Measurements from ENCODE around the gene MNAT1.

Gene MNAT1

DNA sequence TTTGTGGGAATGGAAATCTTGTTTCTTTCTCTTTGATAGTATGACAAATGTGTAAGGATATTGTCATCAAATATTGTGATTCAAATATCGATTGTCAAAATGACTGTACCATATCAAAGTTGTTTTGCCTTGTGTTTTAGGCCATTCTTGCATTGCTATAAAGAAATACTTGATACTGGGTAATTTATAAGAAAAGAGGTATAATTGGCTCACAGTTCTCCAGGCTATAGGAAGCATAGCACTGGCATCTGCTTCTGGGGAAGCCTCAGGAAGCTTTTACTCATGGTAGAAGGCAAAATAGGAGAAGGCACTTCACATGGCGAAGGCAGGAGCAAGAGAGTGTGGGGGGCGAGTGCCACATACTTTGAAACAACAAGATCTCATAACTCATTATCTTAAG lies 238.5 kb downstream of the MNAT1 start:
- no peak for DNase-seq

DNA sequence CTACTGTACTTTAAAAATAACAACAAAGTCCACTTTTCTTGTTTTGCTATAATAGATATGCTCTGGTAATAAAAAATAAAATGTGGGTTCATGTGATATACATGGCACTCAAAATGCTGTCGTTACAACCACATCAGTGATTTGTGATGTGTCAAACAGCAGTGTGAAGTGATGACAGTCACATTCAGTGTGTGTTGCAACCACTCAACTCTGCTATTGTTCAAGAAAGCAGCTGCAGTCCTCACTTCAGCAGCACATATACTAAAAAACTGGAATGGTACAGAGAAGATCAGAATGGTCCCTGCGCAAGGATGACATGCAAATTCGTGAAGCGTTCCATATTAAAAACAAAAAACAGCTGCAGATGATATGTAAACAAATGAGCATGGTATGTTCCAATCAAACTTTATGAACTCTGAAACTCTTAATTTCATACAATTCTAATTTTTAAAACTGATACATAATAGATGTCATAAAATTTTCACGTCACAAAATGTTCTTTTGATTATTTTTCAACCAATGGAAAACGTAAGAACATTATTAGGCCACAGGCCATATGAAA lies 239.6 kb downstream of the MNAT1 start:
- no peak for DNase-seq

DNA sequence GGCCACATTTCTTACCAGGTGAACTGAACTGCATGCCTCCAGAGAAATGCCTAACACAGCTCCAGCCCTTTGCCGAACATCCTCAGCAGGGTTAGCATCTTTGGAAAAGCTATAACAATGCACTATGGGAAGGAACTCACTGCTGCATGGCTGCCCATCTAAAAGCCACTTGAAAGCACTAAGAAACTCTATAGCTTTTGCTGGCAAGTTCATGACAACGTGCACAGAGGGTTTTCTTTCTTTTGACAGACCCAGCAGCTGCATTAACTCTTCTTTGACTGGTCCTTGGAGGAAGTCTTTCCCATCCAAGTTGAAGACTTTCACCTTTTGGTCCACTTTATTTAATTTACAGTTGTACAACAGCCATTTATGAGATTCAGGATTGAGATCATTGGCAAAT lies 241.0 kb downstream of the MNAT1 start:
- DNase-seq = no peak

DNA sequence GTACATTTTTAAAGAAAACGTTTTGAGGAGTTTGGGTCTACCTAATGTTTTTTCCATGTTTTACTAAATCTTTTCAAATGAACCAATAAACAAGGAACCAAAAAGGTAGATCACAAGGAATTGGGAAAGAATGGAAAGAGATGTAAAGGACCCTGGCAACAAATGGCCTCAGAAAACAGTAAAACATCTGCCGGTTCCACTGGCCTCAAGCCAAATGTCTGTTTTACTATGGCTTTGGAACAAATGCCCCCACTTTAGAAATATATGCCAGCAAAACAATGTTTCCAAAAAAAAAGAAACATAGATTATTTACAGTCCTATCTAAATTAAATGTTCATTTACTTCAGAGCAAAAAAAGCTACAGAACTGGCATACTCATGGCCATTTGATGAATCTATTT lies 243.3 kb downstream of the MNAT1 start:
- no peak for DNase-seq

DNA sequence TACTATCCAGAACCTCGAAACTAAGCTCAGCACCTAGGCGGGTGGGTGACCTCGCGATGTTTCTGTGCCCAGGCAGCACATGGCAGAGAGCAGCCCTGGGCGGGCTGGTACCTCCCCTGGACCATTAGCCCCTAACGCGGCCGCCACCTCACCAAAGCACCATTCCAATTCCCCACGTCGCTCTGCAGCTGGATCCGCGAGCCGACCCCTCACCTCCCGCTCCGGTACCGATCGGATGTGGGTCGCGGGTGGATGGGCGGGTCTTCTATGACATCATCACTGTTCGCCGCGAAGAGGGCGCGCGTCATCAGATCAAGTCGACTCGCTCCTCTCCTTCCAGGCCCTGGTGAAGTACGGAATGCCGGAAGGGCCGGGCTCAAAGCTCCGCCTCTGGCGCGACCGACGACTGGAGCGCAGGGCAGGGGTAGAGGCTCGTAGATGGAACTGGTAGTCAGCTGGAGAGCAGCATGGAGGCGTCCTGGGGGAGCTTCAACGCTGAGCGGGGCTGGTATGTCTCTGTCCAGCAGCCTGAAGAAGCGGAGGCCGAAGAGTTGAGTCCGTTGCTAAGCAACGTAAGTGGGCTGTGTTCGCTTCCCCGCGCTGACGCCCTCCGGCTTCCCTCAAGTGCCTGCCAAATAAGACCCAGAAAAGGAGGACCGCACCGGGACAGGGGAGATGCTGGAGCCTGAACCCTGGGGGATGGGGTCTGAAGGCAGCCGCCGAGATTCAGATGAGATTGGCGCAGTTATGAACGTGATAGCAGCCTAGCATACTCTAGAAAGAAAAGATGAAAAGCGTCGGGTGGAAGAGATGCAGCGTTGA lies 246.5 kb downstream of the MNAT1 start, which contains the start of the genes SLC38A6 and TRMT5:
SLC38A6 (plus strand) TSS at position 435 of the 822 bp plus-strand sequence; CDS start at position 468, 33 bp downstream.
TRMT5 (minus strand) TSS at position 269 of the 822 bp plus-strand sequence; CDS start at position 163, 106 bp downstream.
- peak; percentile 87 to 88 for DNase-seq

DNA sequence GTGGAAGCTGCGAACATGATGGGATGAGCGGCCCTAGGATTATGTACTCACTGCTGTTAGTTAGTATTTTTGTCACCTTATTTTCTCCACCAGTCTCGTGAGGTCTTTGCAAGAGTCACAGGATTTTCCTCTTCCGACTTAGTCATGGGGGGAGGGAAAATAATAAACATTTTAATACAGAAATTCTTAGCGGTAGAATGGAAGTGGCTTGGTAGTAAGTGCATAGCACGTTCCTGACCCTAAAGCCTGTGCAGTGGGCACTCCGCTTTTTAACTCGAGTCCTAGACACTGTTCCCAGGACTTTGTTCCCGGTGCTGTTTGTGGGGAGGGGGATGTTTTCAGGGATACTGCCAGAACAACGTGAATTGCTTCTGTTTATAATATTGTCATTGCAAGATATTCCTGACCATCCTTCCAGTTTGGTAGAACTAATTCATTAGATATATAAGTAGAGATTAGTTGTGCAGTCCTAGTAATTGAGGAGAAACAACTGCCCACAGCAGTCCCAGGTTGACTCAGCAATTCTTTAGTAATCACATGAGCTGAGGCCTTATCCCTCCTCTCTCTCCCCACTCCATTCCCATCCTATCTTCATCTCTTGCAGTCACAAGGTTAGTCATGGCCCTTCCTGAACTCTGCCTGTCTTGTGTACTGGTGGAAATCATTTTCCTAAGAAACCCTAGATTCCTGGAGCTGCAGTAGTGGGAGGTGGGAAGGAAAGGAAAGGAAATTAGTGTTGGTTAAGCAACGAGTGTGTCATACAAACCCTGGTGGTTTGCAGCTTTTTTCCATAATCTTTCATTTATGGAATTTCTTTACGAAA lies 247.3 kb downstream of the MNAT1 start:
- DNase-seq = no peak

DNA sequence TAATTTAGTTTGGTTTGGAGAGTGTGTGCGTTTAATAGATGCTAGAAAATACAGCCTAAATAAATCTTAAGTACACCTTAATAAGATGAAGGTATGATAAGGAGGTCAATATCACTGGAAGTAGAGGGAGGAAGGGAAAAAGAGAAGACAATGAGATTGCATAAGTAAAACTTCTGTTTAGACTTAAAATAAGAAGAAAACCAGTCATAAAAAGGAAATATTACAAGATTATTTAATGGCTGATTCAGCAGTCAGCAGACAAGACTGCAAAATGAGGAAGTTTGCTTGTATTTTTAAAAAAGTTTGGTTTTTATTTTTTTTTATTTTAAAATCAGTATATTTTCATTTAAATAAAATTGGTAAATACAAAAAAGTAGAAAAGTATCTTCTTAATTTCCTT lies 249.6 kb downstream of the MNAT1 start:
- DNase-seq = no peak

DNA sequence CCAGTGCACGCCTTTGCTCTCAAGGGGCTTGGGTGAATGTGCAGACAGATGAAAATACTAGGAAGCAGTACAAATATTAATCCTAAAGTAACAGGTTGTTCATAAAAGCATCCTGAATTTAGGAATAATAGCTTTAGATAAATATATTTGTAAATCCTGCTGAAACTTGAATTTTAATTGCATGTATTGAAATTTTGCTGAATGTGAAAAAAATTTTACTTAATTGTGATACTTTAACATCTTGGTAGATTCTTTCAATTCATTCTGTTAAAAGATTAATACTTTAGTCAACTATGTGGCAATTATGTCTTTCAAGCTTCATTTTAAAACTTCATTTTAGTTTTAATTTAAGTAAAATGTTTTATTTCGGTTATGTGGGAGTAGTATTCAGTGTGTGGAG lies 251.9 kb downstream of the MNAT1 start:
- no peak for DNase-seq

DNA sequence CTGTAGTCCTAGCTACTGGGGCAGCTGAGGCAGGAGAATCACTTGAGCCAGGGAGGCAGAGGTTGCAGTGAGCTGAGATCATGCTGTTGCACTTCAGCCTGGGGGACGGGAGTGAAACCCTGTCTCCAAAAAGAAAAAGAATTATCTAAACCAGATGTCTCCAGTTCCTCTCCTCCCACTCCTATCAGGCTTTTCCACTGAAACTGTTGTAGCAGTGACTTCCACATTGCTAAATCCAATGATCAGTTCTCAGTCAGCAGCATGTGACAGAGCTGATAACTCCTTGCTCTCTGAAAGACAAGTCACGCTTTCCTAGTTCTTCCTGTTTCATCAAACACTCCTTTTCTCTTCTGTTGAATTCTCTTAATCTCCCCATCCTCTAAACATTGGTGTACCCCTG lies 255.0 kb downstream of the MNAT1 start:
- DNase-seq = no peak

DNA sequence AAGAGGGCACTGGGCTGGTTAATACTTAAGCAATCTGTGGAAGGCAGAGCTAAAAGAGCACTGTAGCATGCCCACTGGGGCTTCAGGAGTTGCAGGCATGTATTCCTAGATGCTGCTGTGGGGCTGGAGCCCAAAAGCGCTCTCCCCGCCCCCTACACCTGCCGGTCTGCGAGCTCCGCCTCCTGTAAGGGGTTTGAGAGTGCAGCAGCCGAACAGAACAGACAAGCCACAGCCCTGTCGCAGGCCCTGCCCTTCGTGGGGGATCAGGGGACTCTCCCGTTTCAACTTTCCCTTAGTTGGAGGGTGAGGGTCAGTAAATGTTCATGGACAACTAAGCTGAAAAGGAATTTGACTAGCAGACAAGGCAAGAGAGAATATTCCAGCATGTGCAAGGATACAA lies 264.1 kb downstream of the MNAT1 start:
- DNase-seq = no peak

DNA sequence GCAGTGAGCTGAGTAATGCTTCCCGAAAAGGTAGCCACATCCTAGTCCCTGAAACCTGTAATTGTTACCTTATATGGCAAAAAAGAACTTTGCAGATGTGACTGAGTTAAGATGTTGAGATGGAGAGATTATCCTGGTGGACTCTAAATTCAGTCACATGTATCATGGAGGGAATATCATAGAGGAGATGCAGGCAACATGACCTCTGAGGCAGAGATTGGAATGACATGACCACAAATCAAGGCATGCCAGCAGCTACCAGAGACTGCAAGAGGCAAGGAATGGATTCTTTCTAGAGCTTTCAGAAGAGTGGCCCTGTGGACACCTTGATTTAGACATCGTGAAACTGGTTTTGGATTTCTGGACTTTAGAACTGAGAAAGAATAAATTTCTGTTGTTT lies 265.0 kb downstream of the MNAT1 start:
- DNase-seq = no peak

DNA sequence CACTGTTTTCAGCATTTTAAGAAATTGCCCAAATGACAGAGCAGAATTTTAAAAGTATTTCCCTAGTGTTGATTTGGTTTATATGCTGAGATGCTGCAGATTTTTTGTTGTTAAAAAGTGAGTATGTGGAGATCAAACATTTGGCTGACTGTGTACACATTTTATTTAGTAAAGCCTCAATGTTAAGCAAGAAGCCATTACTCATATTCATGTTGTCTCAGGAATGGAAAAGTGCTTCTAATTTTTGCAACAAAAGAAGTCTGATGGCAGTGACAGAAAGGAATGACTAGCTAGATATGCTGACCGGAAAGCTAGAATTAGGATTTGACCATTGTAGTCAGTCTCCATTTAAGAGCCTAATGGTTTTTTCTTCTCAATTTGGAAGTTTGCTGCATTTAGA lies 269.0 kb downstream of the MNAT1 start:
- no peak for DNase-seq

DNA sequence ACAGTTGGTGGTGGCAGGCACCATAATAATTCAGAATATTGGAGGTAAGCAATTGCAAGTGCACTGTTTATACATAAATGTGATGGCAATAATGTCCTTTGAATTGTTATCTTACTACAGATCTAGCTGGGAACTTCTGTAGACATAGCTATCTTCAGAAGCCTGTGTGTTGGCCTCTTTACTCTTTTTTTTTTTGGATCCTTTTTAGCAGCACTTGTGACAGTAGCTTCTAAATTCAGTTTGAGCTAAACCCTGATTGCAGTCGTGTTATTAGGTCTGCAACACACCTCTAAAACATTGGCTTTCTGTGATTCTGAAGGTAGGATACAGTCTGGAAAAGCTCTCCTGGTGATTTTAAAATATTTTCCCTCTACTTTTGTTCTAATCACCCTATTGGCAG lies 285.0 kb downstream of the MNAT1 start:
- DNase-seq = no peak

All from activated CD4-positive, alpha-beta T cell treated with anti-CD3 and anti-CD28 coated beads, Interleukin-2, amount 50 U/mL, for 4 hours (primary cell).